Memory B cell (primary cell): ENCODE results near the gene SCNN1B.
"Not testable (repeated sequence)": the region's sequence is repeated elsewhere in the genome, so short reads cannot be mapped to it uniquely, and the experiment has no call there.

ENCODE experiments used
- ATAC-seq: fragments of 150-1000 bp; cut with Tn5 transposase; 2 replicates; pipeline ENCODE4 v1.10.0; 2021; ENCODE audit warnings: low read depth, mild to moderate bottlenecking, moderate library complexity
- DNase-seq, 2 donors: peaks; one replicate each; pipeline ENCODE4 v3.0.0; 2022; ENCODE audit warnings: low spot score in 2 of 2
- H3K27ac Mint-ChIP-seq: one replicate; pipeline ENCODE4 v1.8.0; 2022; ENCODE audit warnings: mild to moderate bottlenecking, moderate library complexity, mixed read lengths
- H3K27me3 Mint-ChIP-seq: one replicate; pipeline ENCODE4 v1.8.0; 2022; ENCODE audit warnings: mixed read lengths
- H3K36me3 Mint-ChIP-seq: one replicate; pipeline ENCODE4 v1.8.0; 2022; ENCODE audit warnings: mild to moderate bottlenecking, mixed read lengths
- H3K4me1 Mint-ChIP-seq: one replicate; pipeline ENCODE4 v1.8.0; 2022; ENCODE audit warnings: mixed read lengths
- H3K4me3 Mint-ChIP-seq: one replicate; pipeline ENCODE4 v1.8.0; 2022; ENCODE audit warnings: mild to moderate bottlenecking, moderate library complexity, mixed read lengths
- H3K9me3 Mint-ChIP-seq: one replicate; pipeline ENCODE4 v1.8.0; 2022; ENCODE audit warnings: mixed read lengths

SCNN1B gene

GRCh38 chr16:23397464-23397863 lies 95.4 kb downstream of the SCNN1B start:
- Mint-ChIP-seq H3K4me1 (no peaks in the 10 kb centered on the region), H3K4me3 (no peak overlapping the region), H3K9me3 (no peaks in the 10 kb centered on the region), H3K36me3 (peaks cover 26% of the 10 kb centered on the region), H3K27me3 (no peaks in the 10 kb centered on the region), H3K27ac (no peak overlapping the region)
- DNase-seq (no peak), ATAC-seq (no peak)

- ATAC-seq (no peak), DNase-seq (no peak)
- no peaks in the 10 kb centered on the region for H3K9me3 Mint-ChIP-seq
- H3K27ac Mint-ChIP-seq = no peak overlapping the region
- H3K27me3 Mint-ChIP-seq = no peaks in the 10 kb centered on the region
- H3K4me1 Mint-ChIP-seq = no peaks in the 10 kb centered on the region
- no peak overlapping the region for H3K4me3 Mint-ChIP-seq
- peaks cover 36% of the 10 kb centered on the region for H3K36me3 Mint-ChIP-seq
Observed at GRCh38 chr16:23398987-23399805, 97.1 kb downstream of the SCNN1B start.

GRCh38 chr16:23400447-23400846 lies 98.3 kb downstream of the SCNN1B start:
- DNase-seq, H3K27me3 Mint-ChIP-seq, H3K9me3 Mint-ChIP-seq, ATAC-seq, H3K4me3 Mint-ChIP-seq, H3K27ac Mint-ChIP-seq, H3K4me1 Mint-ChIP-seq: not testable (repeated sequence)
- peaks cover 38% of the 10 kb centered on the region for H3K36me3 Mint-ChIP-seq

GRCh38 chr16:23401139-23401538 lies 99.0 kb downstream of the SCNN1B start:
- H3K9me3 Mint-ChIP-seq = no peaks in the 10 kb centered on the region
- ATAC-seq (no peak), DNase-seq (no peak)
- peaks cover 40% of the 10 kb centered on the region for H3K36me3 Mint-ChIP-seq
- H3K27ac Mint-ChIP-seq = no peak overlapping the region
- no peak overlapping the region for H3K4me3 Mint-ChIP-seq
- H3K4me1 Mint-ChIP-seq = no peaks in the 10 kb centered on the region
- H3K27me3 Mint-ChIP-seq = no peaks in the 10 kb centered on the region

- no peak overlapping the region for H3K4me3 Mint-ChIP-seq
Observed at GRCh38 chr16:23402100-23402499, 100.0 kb downstream of the SCNN1B start.

GRCh38 chr16:23403547-23403946 lies 101.4 kb downstream of the SCNN1B start:
- H3K4me3 Mint-ChIP-seq = no peak overlapping the region
- no peaks in the 10 kb centered on the region for H3K9me3 Mint-ChIP-seq
- DNase-seq (no peak), ATAC-seq (no peak)
- no peaks in the 10 kb centered on the region for H3K4me1 Mint-ChIP-seq
- no peak overlapping the region for H3K27ac Mint-ChIP-seq
- H3K36me3 Mint-ChIP-seq = peaks cover 45% of the 10 kb centered on the region
- no peaks in the 10 kb centered on the region for H3K27me3 Mint-ChIP-seq

More at GRCh38 chr16:23402100-23402499, 100.0 kb downstream of the SCNN1B start:
- no peak for ATAC-seq
- Mint-ChIP-seq H3K9me3 (no peaks in the 10 kb centered on the region), H3K4me1 (no peaks in the 10 kb centered on the region), H3K27me3 (no peaks in the 10 kb centered on the region), H3K36me3 (peaks cover 47% of the 10 kb centered on the region), H3K27ac (no peak overlapping the region)
- no peak for DNase-seq

- no peaks in the 10 kb centered on the region for H3K4me1 Mint-ChIP-seq
- no peak for ATAC-seq
- no peaks in the 10 kb centered on the region for H3K9me3 Mint-ChIP-seq
- peaks cover 35% of the 10 kb centered on the region for H3K36me3 Mint-ChIP-seq
- H3K27me3 Mint-ChIP-seq = no peaks in the 10 kb centered on the region
- no peak overlapping the region for H3K4me3 Mint-ChIP-seq
- DNase-seq = no peak
- H3K27ac Mint-ChIP-seq = no peak overlapping the region
Observed at GRCh38 chr16:23406024-23406423, 103.9 kb downstream of the SCNN1B start.

- Mint-ChIP-seq H3K4me3 (no peak overlapping the region), H3K27ac (no peak overlapping the region), H3K4me1 (no peaks in the 10 kb centered on the region), H3K36me3 (peaks cover 35% of the 10 kb centered on the region), H3K27me3 (no peaks in the 10 kb centered on the region), H3K9me3 (no peaks in the 10 kb centered on the region)
- no peak for DNase-seq
- no peak for ATAC-seq
Observed at GRCh38 chr16:23406546-23407240, 104.6 kb downstream of the SCNN1B start.

GRCh38 chr16:23407436-23408127 lies 105.5 kb downstream of the SCNN1B start:
- peaks cover 32% of the 10 kb centered on the region for H3K36me3 Mint-ChIP-seq
- no peaks in the 10 kb centered on the region for H3K9me3 Mint-ChIP-seq
- no peak overlapping the region for H3K27ac Mint-ChIP-seq
- no peaks in the 10 kb centered on the region for H3K27me3 Mint-ChIP-seq
- ATAC-seq (no peak), DNase-seq (no peak)
- H3K4me3 Mint-ChIP-seq = no peak overlapping the region
- H3K4me1 Mint-ChIP-seq = no peaks in the 10 kb centered on the region

GRCh38 chr16:23408242-23408822 lies 106.2 kb downstream of the SCNN1B start:
- peaks cover 28% of the 10 kb centered on the region for H3K36me3 Mint-ChIP-seq
- no peaks in the 10 kb centered on the region for H3K27me3 Mint-ChIP-seq
- no peaks in the 10 kb centered on the region for H3K4me1 Mint-ChIP-seq
- no peak overlapping the region for H3K4me3 Mint-ChIP-seq
- H3K27ac Mint-ChIP-seq = no peak overlapping the region
- ATAC-seq (no peak), DNase-seq (no peak)
- H3K9me3 Mint-ChIP-seq = no peaks in the 10 kb centered on the region

GRCh38 chr16:23408823-23409298 lies 106.8 kb downstream of the SCNN1B start:
- Mint-ChIP-seq H3K27me3 (no peaks in the 10 kb centered on the region), H3K27ac (no peak overlapping the region), H3K4me3 (no peak overlapping the region), H3K4me1 (no peaks in the 10 kb centered on the region), H3K9me3 (no peaks in the 10 kb centered on the region), H3K36me3 (peaks cover 31% of the 10 kb centered on the region)
- DNase-seq (no peak), ATAC-seq (no peak)

GRCh38 chr16:23409522-23409921 lies 107.4 kb downstream of the SCNN1B start:
- DNase-seq (no peak), ATAC-seq (no peak)
- Mint-ChIP-seq H3K27ac (no peak overlapping the region), H3K9me3 (no peaks in the 10 kb centered on the region), H3K4me1 (no peaks in the 10 kb centered on the region), H3K4me3 (no peak overlapping the region), H3K27me3 (no peaks in the 10 kb centered on the region), H3K36me3 (peaks cover 28% of the 10 kb centered on the region)

- Mint-ChIP-seq H3K4me3 (no peak overlapping the region), H3K36me3 (peaks cover 34% of the 10 kb centered on the region), H3K27me3 (no peaks in the 10 kb centered on the region), H3K9me3 (no peaks in the 10 kb centered on the region), H3K4me1 (no peaks in the 10 kb centered on the region), H3K27ac (no peak overlapping the region)
- DNase-seq (no peak), ATAC-seq (no peak)
Observed at GRCh38 chr16:23410176-23410575, 108.1 kb downstream of the SCNN1B start.

- H3K27me3 Mint-ChIP-seq = no peaks in the 10 kb centered on the region
- H3K4me3 Mint-ChIP-seq = no peak overlapping the region
- peaks cover 23% of the 10 kb centered on the region for H3K36me3 Mint-ChIP-seq
- H3K27ac Mint-ChIP-seq = no peak overlapping the region
- H3K9me3 Mint-ChIP-seq = no peaks in the 10 kb centered on the region
- ATAC-seq (no peak), DNase-seq (no peak)
- no peaks in the 10 kb centered on the region for H3K4me1 Mint-ChIP-seq
Observed at GRCh38 chr16:23414731-23415130, 112.6 kb downstream of the SCNN1B start.
